ENCODE measurements around the gene PBX1. TPM values are rescaled to one million over a fixed set of nuclear protein-coding genes. Genes with fewer than 3 reads are reported as not detected.

The PBX1 gene
- total and polyA plus RNA-seq, 2 of the 4 experiments (the other 2 are of a cell fraction) = 13.9 to 17.9 TPM

GRCh38 chr1:164755690-164756089 is 196.7 kb downstream of the PBX1 start:
- Histone ChIP-seq H2BK120ac (ENCODE audit: low read depth, low read length) (peak overlapping the region; percentile 12; the same call in 1 of the 2 replicates), H3K23ac (ENCODE audit: low read depth, low read length) (no peak overlapping the region), H4K8ac (ENCODE audit: low read depth in 2 of 2, low read length in 2 of 2) (peak overlapping the region; percentile 13 to 26; a peak in 1 of 4 replicates), H3K9me1 (ENCODE audit: insufficient read depth, low read length) (peaks cover 6% of the 10 kb centered on the region; the same call in 1 of the 2 replicates), H2AK9ac (replicated peaks; ENCODE audit: low read depth, low read length, poor library complexity) (no peak overlapping the region), H2AFZ (replicated peaks; ENCODE audit: low read length, poor library complexity) (no peak overlapping the region), H3K4ac (ENCODE audit: low read depth, low read length) (no peak overlapping the region), H3K18ac (ENCODE audit: low read depth, low read length) (peak overlapping the region; percentile 94), H4K5ac (ENCODE audit: low read depth, low read length) (peak overlapping the region; percentile 95), H3K4me3 (ENCODE audit: insufficient read depth, low read depth, low read length) (no peak overlapping the region), H3K9ac (ENCODE audit: low read depth, low read length) (no peak overlapping the region; the same call in 1 of the 2 replicates), H3K27ac (ENCODE audit: insufficient read depth, low read length) (peak overlapping the region; percentile 66; the same call in 1 of the 2 replicates), H2BK5ac (ENCODE audit: low read depth, low read length, poor library complexity, severe bottlenecking) (peak overlapping the region; percentile 27), H3K27me3 (ENCODE audit: control insufficient read depth, insufficient read depth, low read length) (no peaks in the 10 kb centered on the region), H4K20me1 (ENCODE audit: insufficient read depth, low read length) (no peaks in the 10 kb centered on the region), H3K56ac (ENCODE audit: extremely low read depth, insufficient read depth, low read length) (no peak overlapping the region), H2AK5ac (ENCODE audit: low read depth, low read length) (peak overlapping the region; percentile 33; the same call in 1 of the 2 replicates), H2BK20ac (ENCODE audit: low read depth, low read length) (0 out of 2 replicates have a peak overlapping the region, but pooled peaks have one; percentile 31), H2BK15ac (ENCODE audit: low read depth, low read length) (no peak overlapping the region), H3K79me1 (ENCODE audit: low read depth in 1 of 2, low read length in 2 of 2) (peaks cover 12 to 18% of the 10 kb centered on the region in 2 experiments), H3K14ac (replicated peaks; ENCODE audit: low read depth, low read length) (no peak overlapping the region), H4K91ac (ENCODE audit: insufficient read depth, low read depth, low read length) (peak overlapping the region; percentile 81), H3K4me1 (ENCODE audit: control insufficient read depth, insufficient read depth, low read length) (peaks cover 22% of the 10 kb centered on the region), H3K9me3 (ENCODE audit: control insufficient read depth, insufficient read depth, low read length) (no peaks in the 10 kb centered on the region), H3K4me2 (ENCODE audit: low read depth, low read length) (peak overlapping the region; percentile 69; the same call in 1 of the 2 replicates), H3K36me3 (ENCODE audit: control insufficient read depth, insufficient read depth, low read length) (no peaks in the 10 kb centered on the region)
- ChIA-PET CTCF (no interaction called here), POLR2A (ENCODE audit: unreplicated experiment) (no interaction called here)
- no TSS peak for BruUV-seq (replicated peaks)
- in situ Hi-C loops (cut with MboI; ENCODE audit: low sequenced_read_pairs) (no loop called here), intact Hi-C loops (cut with micrococcal nuclease) (no loop called here), dilution Hi-C loops (cut with HindIII; ENCODE audit: low sequenced_read_pairs, unreplicated experiment) (no loop called here)
- DNase-seq (no peak), ATAC-seq (ENCODE audit: low read depth) (no peak)
- TF ChIP-seq RFX5 (IDR thresholded peaks at IDR 0.05; ENCODE audit: low read depth, low read length) = no peak
- WGBS, 2 experiments (ENCODE audit: extremely low coverage in 2 of 2, insufficient read length in 1 of 2) = 90% methylated on average over 2 of the region's 4 CpGs; no CpG with 5 or more reads in 1 of the 2 experiments
